Measurements from ENCODE around the gene GOLGA8M. TPM values are rescaled to one million over a fixed set of nuclear protein-coding genes. Genes with fewer than 3 reads are reported as not detected.
"Not testable (repeated sequence)": the region's sequence is repeated elsewhere in the genome, so short reads cannot be mapped to it uniquely, and the experiment has no call there.

GOLGA8M gene
- total and polyA plus RNA-seq, 9 donors, result 0.53 to 2.7 (median 1.2) TPM

- not testable (repeated sequence) for H3K9me3 ChIP-seq (replicated peaks; ENCODE audit: control insufficient read depth, low read depth, low read length); H3K4me3 ChIP-seq (ENCODE audit: low read length); DNase-seq; H3K27me3 ChIP-seq (ENCODE audit: control insufficient read depth, insufficient read depth, low read length); H3K36me3 ChIP-seq (ENCODE audit: control insufficient read depth, insufficient read depth, low read length); H3K4me1 ChIP-seq (ENCODE audit: control insufficient read depth, insufficient read depth, low read length); H3K27ac ChIP-seq (ENCODE audit: low read length)
- WGBS (ENCODE audit: insufficient coverage), result no CpG with 5 or more reads among the region's 11 CpGs
Measured at GRCh38 chr15:28663717-28664116, 48.5 kb downstream of the GOLGA8M start.

GRCh38 chr15:28660750-28661149 lies 51.5 kb downstream of the GOLGA8M start:
- H3K27me3 ChIP-seq (ENCODE audit: control insufficient read depth, insufficient read depth, low read length); H3K27ac ChIP-seq (ENCODE audit: low read length); H3K9me3 ChIP-seq (replicated peaks; ENCODE audit: control insufficient read depth, low read depth, low read length); H3K36me3 ChIP-seq (ENCODE audit: control insufficient read depth, insufficient read depth, low read length); H3K4me1 ChIP-seq (ENCODE audit: control insufficient read depth, insufficient read depth, low read length); DNase-seq; H3K4me3 ChIP-seq (ENCODE audit: low read length): not testable (repeated sequence)
- WGBS (ENCODE audit: insufficient coverage), result no CpG with 5 or more reads among the region's 7 CpGs

GRCh38 chr15:28656018-28656360 lies 56.2 kb downstream of the GOLGA8M start:
- not testable (repeated sequence) for H3K27me3 ChIP-seq (ENCODE audit: control insufficient read depth, insufficient read depth, low read length); H3K4me3 ChIP-seq (ENCODE audit: low read length); H3K4me1 ChIP-seq (ENCODE audit: control insufficient read depth, insufficient read depth, low read length); H3K36me3 ChIP-seq (ENCODE audit: control insufficient read depth, insufficient read depth, low read length); DNase-seq; H3K27ac ChIP-seq (ENCODE audit: low read length); H3K9me3 ChIP-seq (replicated peaks; ENCODE audit: control insufficient read depth, low read depth, low read length)
- WGBS (ENCODE audit: insufficient coverage), result no CpG with 5 or more reads among the region's 4 CpGs

DNA sequence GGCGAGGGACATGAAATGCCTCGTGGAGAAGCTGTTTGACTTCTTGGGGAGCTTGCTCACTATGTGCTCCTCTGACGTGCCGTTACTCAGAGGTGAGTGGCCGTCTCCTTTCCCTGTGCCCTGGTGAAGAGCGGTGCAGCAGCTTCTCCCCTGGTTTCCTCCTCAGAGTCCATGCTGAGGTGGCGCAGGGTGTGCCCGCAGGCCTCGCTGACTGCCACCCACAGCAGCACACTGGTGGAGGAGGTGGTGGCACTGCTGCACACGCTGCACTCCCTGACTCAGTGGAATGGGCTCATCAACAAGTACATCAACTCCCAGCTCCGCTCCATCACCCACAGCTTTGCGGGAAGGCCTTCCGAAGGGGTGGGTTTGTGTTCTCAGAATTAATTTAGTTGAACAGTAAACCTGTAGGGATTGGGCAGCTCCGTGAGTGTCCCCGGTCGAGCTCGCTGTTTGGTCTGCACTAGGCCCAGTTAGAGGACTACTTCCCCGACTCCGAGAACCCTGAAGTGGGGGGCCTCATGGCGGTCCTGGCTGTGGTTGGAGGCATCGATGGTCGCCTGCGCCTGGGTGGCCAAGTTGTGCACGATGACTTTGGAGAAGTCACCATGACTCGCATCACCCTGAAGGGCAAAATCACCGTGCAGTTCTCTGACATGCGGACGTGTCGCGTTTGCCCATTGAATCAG lies 56.7 kb downstream of the GOLGA8M start:
- H3K36me3 ChIP-seq (ENCODE audit: control insufficient read depth, insufficient read depth, low read length); H3K4me1 ChIP-seq (ENCODE audit: control insufficient read depth, insufficient read depth, low read length): not testable (repeated sequence)
- no CpG with 5 or more reads among the region's 30 CpGs for WGBS (ENCODE audit: insufficient coverage)

DNA sequence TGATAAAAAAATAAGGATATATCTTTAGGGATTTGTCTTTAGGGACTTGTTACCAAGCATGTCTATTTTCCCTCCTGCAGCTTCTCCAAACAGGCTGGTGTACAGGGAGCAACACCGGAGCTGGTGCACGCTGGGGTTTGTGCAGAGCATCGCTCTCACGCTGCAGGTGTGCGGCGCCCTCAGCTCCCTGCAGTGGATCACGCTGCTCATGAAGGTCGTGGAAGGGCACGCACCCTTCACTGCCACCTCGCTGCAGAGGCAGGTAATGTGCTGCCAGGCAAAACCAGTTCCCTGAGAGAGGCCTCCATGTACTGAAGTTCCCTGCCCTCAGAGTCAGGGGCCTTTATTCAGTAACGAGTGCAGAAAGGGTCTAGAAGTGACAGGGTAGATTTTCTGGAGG lies 58.0 kb downstream of the GOLGA8M start:
- no CpG with 5 or more reads among the region's 11 CpGs for WGBS (ENCODE audit: insufficient coverage)
- not testable (repeated sequence) for H3K27ac ChIP-seq (ENCODE audit: low read length); H3K4me3 ChIP-seq (ENCODE audit: low read length); H3K27me3 ChIP-seq (ENCODE audit: control insufficient read depth, insufficient read depth, low read length); DNase-seq; H3K36me3 ChIP-seq (ENCODE audit: control insufficient read depth, insufficient read depth, low read length); H3K9me3 ChIP-seq (replicated peaks; ENCODE audit: control insufficient read depth, low read depth, low read length); H3K4me1 ChIP-seq (ENCODE audit: control insufficient read depth, insufficient read depth, low read length)

More for the DNA sequence above, 56.7 kb downstream of the GOLGA8M start:
- H3K27ac ChIP-seq (ENCODE audit: low read length); DNase-seq; H3K4me3 ChIP-seq (ENCODE audit: low read length); H3K9me3 ChIP-seq (replicated peaks; ENCODE audit: control insufficient read depth, low read depth, low read length); H3K27me3 ChIP-seq (ENCODE audit: control insufficient read depth, insufficient read depth, low read length): not testable (repeated sequence)

- H3K9me3 ChIP-seq (replicated peaks; ENCODE audit: control insufficient read depth, low read depth, low read length); H3K36me3 ChIP-seq (ENCODE audit: control insufficient read depth, insufficient read depth, low read length); H3K27ac ChIP-seq (ENCODE audit: low read length); H3K27me3 ChIP-seq (ENCODE audit: control insufficient read depth, insufficient read depth, low read length); H3K4me3 ChIP-seq (ENCODE audit: low read length); DNase-seq; H3K4me1 ChIP-seq (ENCODE audit: control insufficient read depth, insufficient read depth, low read length): not testable (repeated sequence)
- 92% methylated on average over 2 of the region's 10 CpGs for WGBS (ENCODE audit: insufficient coverage)
Measured at GRCh38 chr15:28652538-28652937, 59.7 kb downstream of the GOLGA8M start.

Other genes with a start within 250 kb of the GOLGA8M start
- not detected for gene GOLGA8G, start 179.4 kb downstream of the GOLGA8M start, total RNA-seq
- under 1 TPM in 4 of 8 donors, not detected in 4; 0.03 to 0.35 (median 0.05) TPM for gene GOLGA8G, start 179.4 kb downstream of the GOLGA8M start, polyA plus RNA-seq (ENCODE audit: insufficient read depth in 1 of 8, insufficient read length in 8 of 8, low replicate concordance in 1 of 8)
- not detected for gene GOLGA6L25, start 158.9 kb downstream of the GOLGA8M start, total RNA-seq
- gene GOLGA6L25, start 158.9 kb downstream of the GOLGA8M start, polyA plus RNA-seq (ENCODE audit: insufficient read depth in 1 of 8, insufficient read length in 8 of 8, low replicate concordance in 1 of 8), result not detected
- gene GOLGA6L7, start 136.2 kb upstream of the GOLGA8M start, total RNA-seq, result not detected
- gene GOLGA6L7, start 136.2 kb upstream of the GOLGA8M start, polyA plus RNA-seq (ENCODE audit: insufficient read depth in 1 of 8, insufficient read length in 8 of 8, low replicate concordance in 1 of 8), result under 1 TPM in 7 of 8 donors, not detected in 1; 0.06 to 0.28 (median 0.15) TPM
- gene APBA2, start 173.6 kb upstream of the GOLGA8M start, total RNA-seq, result 4.7 TPM
- gene APBA2, start 173.6 kb upstream of the GOLGA8M start, polyA plus RNA-seq (ENCODE audit: insufficient read depth in 1 of 8, insufficient read length in 8 of 8, low replicate concordance in 1 of 8), result 1 to 10 TPM; 4.0 to 9.7 (median 5.7) TPM

Measured in muscle of leg (tissue), 11 donors.